Measurements from ENCODE around the gene DAPK2. TPM values are rescaled to one million over a fixed set of nuclear protein-coding genes. Genes with fewer than 3 reads are reported as not detected.

DAPK2 gene
- total and polyA plus RNA-seq, 2 of the 4 experiments (the other 2 are of a cell fraction), result 0.34 to 0.36 TPM

DNA sequence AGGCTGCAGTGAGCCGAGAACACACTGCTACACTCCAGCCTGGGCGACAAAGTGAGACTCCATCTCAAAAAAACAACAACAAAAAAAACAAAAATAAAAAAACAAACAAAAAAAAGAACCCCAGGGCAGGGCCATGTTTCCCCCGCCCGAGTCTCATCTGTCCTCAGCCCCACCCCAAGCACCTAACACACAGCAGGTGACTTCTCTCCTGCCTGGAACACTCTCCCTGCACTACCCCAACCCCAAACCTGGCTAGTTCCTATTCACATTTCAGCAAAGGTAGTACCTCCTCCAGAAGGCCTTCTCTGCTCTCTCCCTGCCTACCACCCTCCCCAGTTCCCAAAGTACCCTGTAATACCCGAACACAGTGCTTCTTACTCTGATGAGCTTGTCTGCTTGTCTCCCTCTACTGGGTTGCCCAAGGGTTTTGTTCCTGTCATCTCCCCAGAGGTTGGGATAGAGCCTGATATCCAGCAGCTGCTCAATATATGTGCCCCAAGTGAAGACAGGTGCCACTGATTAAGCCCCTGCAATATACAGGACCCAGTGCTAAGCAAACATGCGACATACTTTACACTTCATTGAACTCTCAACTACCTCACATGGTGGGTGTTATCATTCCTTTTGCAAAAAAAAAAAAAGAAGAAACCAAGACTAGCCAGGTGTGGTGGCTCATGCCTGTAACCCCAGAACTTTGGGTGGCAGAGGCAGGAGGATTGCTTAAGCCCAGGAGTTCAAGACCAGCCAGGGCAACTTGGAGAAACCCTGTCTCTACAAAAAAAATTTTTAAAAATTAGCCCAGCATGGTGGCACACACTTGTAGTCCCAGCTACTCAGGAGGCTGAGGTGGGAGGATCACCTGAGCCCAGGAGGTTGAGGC lies 103.6 kb downstream of the DAPK2 start:
- Histone ChIP-seq H4K91ac (ENCODE audit: insufficient read depth, low read depth, low read length) (no peak overlapping the region), H3K27me3 (ENCODE audit: control insufficient read depth, insufficient read depth, low read length) (no peaks in the 10 kb centered on the region), H3K9me3 (ENCODE audit: control insufficient read depth, insufficient read depth, low read length) (no peaks in the 10 kb centered on the region), H2BK5ac (ENCODE audit: low read depth, low read length, poor library complexity, severe bottlenecking) (no peak overlapping the region), H3K18ac (ENCODE audit: low read depth, low read length) (no peak overlapping the region), H3K4me1 (ENCODE audit: control insufficient read depth, insufficient read depth, low read length) (peaks cover 15% of the 10 kb centered on the region), H4K20me1 (ENCODE audit: insufficient read depth, low read length) (no peaks in the 10 kb centered on the region), H2BK15ac (ENCODE audit: low read depth, low read length) (no peak overlapping the region), H2AK5ac (ENCODE audit: low read depth, low read length) (no peak overlapping the region), H4K5ac (ENCODE audit: low read depth, low read length) (no peak overlapping the region), H3K56ac (ENCODE audit: extremely low read depth, insufficient read depth, low read length) (no peak overlapping the region), H3K14ac (replicated peaks; ENCODE audit: low read depth, low read length) (no peak overlapping the region), H4K8ac (ENCODE audit: low read depth in 2 of 2, low read length in 2 of 2) (no peak overlapping the region), H3K4ac (ENCODE audit: low read depth, low read length) (no peak overlapping the region), H3K4me2 (ENCODE audit: low read depth, low read length) (no peak overlapping the region), H3K9ac (ENCODE audit: low read depth, low read length) (no peak overlapping the region), H3K27ac (ENCODE audit: insufficient read depth, low read length) (no peak overlapping the region), H3K79me1 (ENCODE audit: low read depth in 1 of 2, low read length in 2 of 2) (no peaks in the 10 kb centered on the region), H3K23ac (ENCODE audit: low read depth, low read length) (no peak overlapping the region), H2AFZ (replicated peaks; ENCODE audit: low read length, poor library complexity) (no peak overlapping the region), H3K4me3 (ENCODE audit: insufficient read depth, low read depth, low read length) (no peak overlapping the region), H3K9me1 (ENCODE audit: insufficient read depth, low read length) (peaks cover 16% of the 10 kb centered on the region), H3K36me3 (ENCODE audit: control insufficient read depth, insufficient read depth, low read length) (no peaks in the 10 kb centered on the region), H2AK9ac (replicated peaks; ENCODE audit: low read depth, low read length, poor library complexity) (no peak overlapping the region), H2BK120ac (ENCODE audit: low read depth, low read length) (no peak overlapping the region), H2BK20ac (ENCODE audit: low read depth, low read length) (no peak overlapping the region)
- BruUV-seq (replicated peaks), result no TSS peak
- intact Hi-C loops (cut with micrococcal nuclease) (no loop called here), in situ Hi-C loops (cut with MboI; ENCODE audit: low sequenced_read_pairs) (no loop called here), dilution Hi-C loops (cut with HindIII; ENCODE audit: low sequenced_read_pairs, unreplicated experiment) (no loop called here)
- no peak for ATAC-seq (ENCODE audit: low read depth)
- CTCF ChIA-PET, result no interaction called here
- POLR2A ChIA-PET (ENCODE audit: unreplicated experiment), result no interaction called here
- 89% methylated on average over 3 of the region's 6 CpGs; no CpG with 5 or more reads in 1 of the 2 experiments for WGBS, 2 experiments (ENCODE audit: extremely low coverage in 2 of 2, insufficient read length in 1 of 2)
- no peak for DNase-seq
- TF ChIP-seq RCOR1 (IDR thresholded peaks at IDR 0.05; ENCODE audit: insufficient replicate concordance, low read length) (no peak), MAFK (IDR thresholded peaks at IDR 0.05; ENCODE audit: low read depth, low read length) (no peak), POLR2A (IDR thresholded peaks at IDR 0.05; ENCODE audit: low read depth, low read length) (no peak), CHD1 (IDR thresholded peaks at IDR 0.05; ENCODE audit: low read depth, low read length) (no peak), MAZ (IDR thresholded peaks at IDR 0.05; ENCODE audit: borderline replicate concordance, low read depth, low read length) (no peak), SMC3 (IDR thresholded peaks at IDR 0.05; ENCODE audit: low read depth, low read length) (no peak), FOS (IDR thresholded peaks at IDR 0.05; ENCODE audit: low read depth, low read length) (no peak), USF2 (IDR thresholded peaks at IDR 0.05; ENCODE audit: low read depth, low read length) (no peak), RFX5 (IDR thresholded peaks at IDR 0.05; ENCODE audit: low read depth, low read length) (no peak), RAD21 (IDR thresholded peaks at IDR 0.05; ENCODE audit: low read length) (no peak), BHLHE40 (IDR thresholded peaks at IDR 0.05; ENCODE audit: low read depth, low read length) (no peak), CEBPB (IDR thresholded peaks at IDR 0.05; ENCODE audit: low read depth, low read length) (no peak), MXI1 (IDR thresholded peaks at IDR 0.05; ENCODE audit: borderline replicate concordance, low read depth, low read length) (no peak)
- TF ChIP-seq, protein P1, sequence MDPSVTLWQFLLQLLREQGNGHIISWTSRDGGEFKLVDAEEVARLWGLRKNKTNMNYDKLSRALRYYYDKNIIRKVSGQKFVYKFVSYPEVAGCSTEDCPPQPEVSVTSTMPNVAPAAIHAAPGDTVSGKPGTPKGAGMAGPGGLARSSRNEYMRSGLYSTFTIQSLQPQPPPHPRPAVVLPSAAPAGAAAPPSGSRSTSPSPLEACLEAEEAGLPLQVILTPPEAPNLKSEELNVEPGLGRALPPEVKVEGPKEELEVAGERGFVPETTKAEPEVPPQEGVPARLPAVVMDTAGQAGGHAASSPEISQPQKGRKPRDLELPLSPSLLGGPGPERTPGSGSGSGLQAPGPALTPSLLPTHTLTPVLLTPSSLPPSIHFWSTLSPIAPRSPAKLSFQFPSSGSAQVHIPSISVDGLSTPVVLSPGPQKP (IDR thresholded peaks at IDR 0.05; ENCODE audit: borderline replicate concordance, low read depth, low read length), result no peak
- TF ChIP-seq, protein P2, sequence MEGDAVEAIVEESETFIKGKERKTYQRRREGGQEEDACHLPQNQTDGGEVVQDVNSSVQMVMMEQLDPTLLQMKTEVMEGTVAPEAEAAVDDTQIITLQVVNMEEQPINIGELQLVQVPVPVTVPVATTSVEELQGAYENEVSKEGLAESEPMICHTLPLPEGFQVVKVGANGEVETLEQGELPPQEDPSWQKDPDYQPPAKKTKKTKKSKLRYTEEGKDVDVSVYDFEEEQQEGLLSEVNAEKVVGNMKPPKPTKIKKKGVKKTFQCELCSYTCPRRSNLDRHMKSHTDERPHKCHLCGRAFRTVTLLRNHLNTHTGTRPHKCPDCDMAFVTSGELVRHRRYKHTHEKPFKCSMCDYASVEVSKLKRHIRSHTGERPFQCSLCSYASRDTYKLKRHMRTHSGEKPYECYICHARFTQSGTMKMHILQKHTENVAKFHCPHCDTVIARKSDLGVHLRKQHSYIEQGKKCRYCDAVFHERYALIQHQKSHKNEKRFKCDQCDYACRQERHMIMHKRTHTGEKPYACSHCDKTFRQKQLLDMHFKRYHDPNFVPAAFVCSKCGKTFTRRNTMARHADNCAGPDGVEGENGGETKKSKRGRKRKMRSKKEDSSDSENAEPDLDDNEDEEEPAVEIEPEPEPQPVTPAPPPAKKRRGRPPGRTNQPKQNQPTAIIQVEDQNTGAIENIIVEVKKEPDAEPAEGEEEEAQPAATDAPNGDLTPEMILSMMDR (conservative IDR thresholded peaks at IDR 0.05; ENCODE audit: low read depth, low read length), result no peak
